IPS-NIHi11 (cell line): ENCODE measurements around the gene TPRA1.

Source experiments
- DNase-seq: peaks from one replicate; pipeline ENCODE4 v3.0.0; 2012; ENCODE audit warnings: mixed read lengths, low spot score

The TPRA1 gene

GRCh38 chr3:127590282-127590592, 296 bp downstream of the TPRA1 start:
- DNase-seq = no peak

GRCh38 chr3:127589600-127590281, 792 bp downstream of the TPRA1 start:
- DNase-seq = no peak

GRCh38 chr3:127588806-127589577, 1.5 kb downstream of the TPRA1 start:
- no peak for DNase-seq

GRCh38 chr3:127587876-127588275, 2.7 kb downstream of the TPRA1 start:
- no peak for DNase-seq

GRCh38 chr3:127585813-127586413, 4.6 kb downstream of the TPRA1 start:
- no peak for DNase-seq

GRCh38 chr3:127585163-127585812, 5.2 kb downstream of the TPRA1 start:
- no peak for DNase-seq

- no peak for DNase-seq
Observed at GRCh38 chr3:127584734-127585133, 5.8 kb downstream of the TPRA1 start.

- DNase-seq = no peak
Observed at GRCh38 chr3:127580327-127581060, 10.0 kb downstream of the TPRA1 start.

GRCh38 chr3:127578802-127579201, 11.7 kb downstream of the TPRA1 start:
- no peak for DNase-seq

GRCh38 chr3:127578168-127578567, 12.4 kb downstream of the TPRA1 start:
- no peak for DNase-seq

GRCh38 chr3:127577448-127577847, 13.1 kb downstream of the TPRA1 start:
- no peak for DNase-seq

GRCh38 chr3:127574880-127575878, 15.4 kb downstream of the TPRA1 start:
- peak; percentile 96 for DNase-seq

- no peak for DNase-seq
Observed at GRCh38 chr3:127573912-127574311, 16.6 kb downstream of the TPRA1 start.

GRCh38 chr3:127573401-127573800, 17.1 kb downstream of the TPRA1 start:
- no peak for DNase-seq

- no peak for DNase-seq
Observed at GRCh38 chr3:127572735-127573134, 17.8 kb downstream of the TPRA1 start.

GRCh38 chr3:127572186-127572585, 18.3 kb downstream of the TPRA1 start:
- DNase-seq = no peak

GRCh38 chr3:127570520-127570919, 20.0 kb downstream of the TPRA1 start:
- DNase-seq = no peak

GRCh38 chr3:127569160-127569559, 21.4 kb downstream of the TPRA1 start:
- no peak for DNase-seq

GRCh38 chr3:127568586-127568985, 21.9 kb downstream of the TPRA1 start:
- no peak for DNase-seq

- peak; percentile 31 for DNase-seq
Observed at GRCh38 chr3:127566833-127567232, 23.7 kb downstream of the TPRA1 start.

GRCh38 chr3:127565711-127566110, 24.8 kb downstream of the TPRA1 start:
- peak; percentile 42 for DNase-seq
